T follicular helper cell (primary cell): ENCODE measurements around the gene HCFC1.
A peak's percentile ranks its signal among the peaks of the same experiment; 100 is the strongest.

Experiments
- DNase-seq: peaks from one replicate; pipeline ENCODE4 v3.0.0-alpha.2; 2020; ENCODE audit warnings: low read depth

The HCFC1 gene

GRCh38 chrX:153957224-153957623 lies 14.4 kb downstream of the HCFC1 start:
- DNase-seq, result no peak

GRCh38 chrX:153956044-153956907 lies 15.3 kb downstream of the HCFC1 start:
- no peak for DNase-seq

GRCh38 chrX:153955228-153955732 lies 16.3 kb downstream of the HCFC1 start:
- DNase-seq, result no peak

- no peak for DNase-seq
These were observed 16.9 kb downstream of the HCFC1 start for GRCh38 chrX:153954558-153955227.

- no peak for DNase-seq
These were observed 17.6 kb downstream of the HCFC1 start for GRCh38 chrX:153953892-153954557.

- DNase-seq, result peak; percentile 73
These were observed 18.2 kb downstream of the HCFC1 start for GRCh38 chrX:153953342-153953830.

GRCh38 chrX:153952373-153953026 lies 19.1 kb downstream of the HCFC1 start:
- DNase-seq, result no peak

- no peak for DNase-seq
These were observed 19.8 kb downstream of the HCFC1 start for GRCh38 chrX:153951683-153952372.

GRCh38 chrX:153950127-153950526 lies 21.5 kb downstream of the HCFC1 start:
- no peak for DNase-seq

- no peak for DNase-seq
These were observed 22.5 kb downstream of the HCFC1 start for GRCh38 chrX:153948847-153949805.

- DNase-seq, result no peak
These were observed 23.6 kb downstream of the HCFC1 start for GRCh38 chrX:153948002-153948466.

- peak; percentile 74 for DNase-seq
These were observed 24.4 kb downstream of the HCFC1 start for GRCh38 chrX:153947009-153947769.

- DNase-seq, result no peak
These were observed 25.4 kb downstream of the HCFC1 start for GRCh38 chrX:153945956-153946943.

GRCh38 chrX:153944800-153945150 lies 26.8 kb downstream of the HCFC1 start:
- DNase-seq, result no peak

- peak; percentile 31 for DNase-seq
These were observed 27.3 kb downstream of the HCFC1 start, which contains the start of gene RENBP for GRCh38 chrX:153944140-153944799. TSS of gene RENBP (minus strand) at chrX:153944643. CDS start at chrX:153944610, 33 bp downstream.

GRCh38 chrX:153941336-153942252 lies 30.0 kb downstream of the HCFC1 start:
- no peak for DNase-seq
